Activated CD4-positive, alpha-beta memory T cell treated with anti-CD3 and anti-CD28 coated beads for 36 hours (primary cell): Measurements from ENCODE around the gene PCNT. TPM values are rescaled to one million over a fixed set of nuclear protein-coding genes. Genes with fewer than 3 reads are reported as not detected.

ENCODE experiments used
- CTCF ChIA-PET: fragments of 350-600 bp; sonication (Branson Sonifier 250); formaldehyde crosslinking; loops from one replicate; lab custom pipeline; 2021; ENCODE audit warnings: antibody characterized with exemption, inconsistent platforms; lab: Charles Lee
- POLR2A ChIA-PET: fragments of 350-600 bp; sonication (Branson Sonifier 250); formaldehyde crosslinking; loops from one replicate; lab custom pipeline; 2021; ENCODE audit warnings: antibody characterized with exemption; lab: Charles Lee
- DNase-seq: peaks from one replicate; pipeline ENCODE4 v3.0.0-alpha.2; 2020
- H3K27ac Mint-ChIP-seq: one replicate; pipeline ENCODE4 v1.8.0; 2021; ENCODE audit warnings: mixed read lengths
- H3K27me3 Mint-ChIP-seq: one replicate; pipeline ENCODE4 v1.8.0; 2021; ENCODE audit warnings: mixed read lengths
- H3K36me3 Mint-ChIP-seq: one replicate; pipeline ENCODE4 v1.8.0; 2021; ENCODE audit warnings: mixed read lengths
- H3K4me1 Mint-ChIP-seq: one replicate; pipeline ENCODE4 v1.8.0; 2021; ENCODE audit warnings: low read depth, mixed read lengths
- H3K4me3 Mint-ChIP-seq: one replicate; pipeline ENCODE4 v1.8.0; 2021; ENCODE audit warnings: mild to moderate bottlenecking, mixed read lengths
- H3K9me3 Mint-ChIP-seq: one replicate; pipeline ENCODE4 v1.8.0; 2021; ENCODE audit warnings: mixed read lengths
- intact Hi-C: fragments of 100-400 bp; cut with micrococcal nuclease; formaldehyde crosslinking; loops from one replicate; pipeline ENCODE4 v1.15.1; 2023
- total RNA-seq, 2 experiments: library from RNA; stranded (reverse); gene quantifications; one replicate each; pipeline ENCODE4 v1.2.3, GENCODE V29; 2021

Gene PCNT
- total RNA-seq, 2 experiments from 2014 or later = 48.5 to 50.6 TPM

- peak; percentile 61 for DNase-seq
- CTCF ChIA-PET = interaction anchor here (0.8 to 1.7 kb wide), 6 partner anchors 28 to 182 kb away, joined by 3 to 8 read pairs (median 3); partner anchors contain the start of genes MCM3AP and YBEY
- peak overlapping the region; percentile 74 for H3K27ac Mint-ChIP-seq
- peak overlapping the region; percentile 84 for H3K4me3 Mint-ChIP-seq
- intact Hi-C loops = loop anchor here (2.0 kb wide), 2 partner anchors 96 to 182 kb away; partner anchors contain the start of gene LSS
- no peaks in the 10 kb centered on the region for H3K27me3 Mint-ChIP-seq
- POLR2A ChIA-PET = interaction anchor here (1.1 kb wide), 1 partner anchor 30 kb away, joined by 3 read pairs; no protein-coding TSS in a partner anchor
- H3K9me3 Mint-ChIP-seq = no peaks in the 10 kb centered on the region
- peaks cover 44% of the 10 kb centered on the region for H3K36me3 Mint-ChIP-seq
- H3K4me1 Mint-ChIP-seq = peaks cover 29% of the 10 kb centered on the region
These were observed 1.3 kb downstream of the PCNT start for GRCh38 chr21:46325073-46325912.

GRCh38 chr21:46326110-46326703 is 2.3 kb downstream of the PCNT start:
- H3K27ac Mint-ChIP-seq = no peak overlapping the region

GRCh38 chr21:46327711-46328110 is 3.8 kb downstream of the PCNT start:
- Mint-ChIP-seq H3K36me3 (peaks cover 26% of the 10 kb centered on the region), H3K27me3 (no peaks in the 10 kb centered on the region), H3K4me3 (no peak overlapping the region), H3K4me1 (peaks cover 11% of the 10 kb centered on the region), H3K9me3 (no peaks in the 10 kb centered on the region), H3K27ac (no peak overlapping the region)
- POLR2A ChIA-PET = no interaction called here
- intact Hi-C loops = no loop called here
- CTCF ChIA-PET = no interaction called here
- no peak for DNase-seq

More at GRCh38 chr21:46326110-46326703, 2.3 kb downstream of the PCNT start:
- peaks cover 21% of the 10 kb centered on the region for H3K4me1 Mint-ChIP-seq
- POLR2A ChIA-PET = interaction anchor here (1.1 kb wide), 1 partner anchor 31 kb away, joined by 3 read pairs; no protein-coding TSS in a partner anchor
- DNase-seq = no peak
- H3K4me3 Mint-ChIP-seq = no peak overlapping the region
- CTCF ChIA-PET = interaction anchor here (0.9 to 1.7 kb wide), 4 partner anchors 29 to 183 kb away, joined by 3 to 8 read pairs (median 4); partner anchors contain the start of genes MCM3AP and YBEY
- intact Hi-C loops = no loop called here
- H3K9me3 Mint-ChIP-seq = no peaks in the 10 kb centered on the region
- no peaks in the 10 kb centered on the region for H3K27me3 Mint-ChIP-seq
- peaks cover 39% of the 10 kb centered on the region for H3K36me3 Mint-ChIP-seq

- no peaks in the 10 kb centered on the region for H3K27me3 Mint-ChIP-seq
- no peak overlapping the region for H3K4me3 Mint-ChIP-seq
- ChIA-PET POLR2A (no interaction called here), CTCF (interaction anchor here (0.6 kb wide), 1 partner anchor 361 kb away, joined by 3 read pairs; no protein-coding TSS in a partner anchor)
- peaks cover 22% of the 10 kb centered on the region for H3K36me3 Mint-ChIP-seq
- DNase-seq = no peak
- H3K4me1 Mint-ChIP-seq = peaks cover 11% of the 10 kb centered on the region
- H3K27ac Mint-ChIP-seq = no peak overlapping the region
- intact Hi-C loops = no loop called here
- no peaks in the 10 kb centered on the region for H3K9me3 Mint-ChIP-seq
These were observed 4.2 kb downstream of the PCNT start for GRCh38 chr21:46328151-46328550.

- peaks cover 19% of the 10 kb centered on the region for H3K36me3 Mint-ChIP-seq
- ChIA-PET CTCF (no interaction called here), POLR2A (no interaction called here)
- H3K9me3 Mint-ChIP-seq = no peaks in the 10 kb centered on the region
- no peaks in the 10 kb centered on the region for H3K27me3 Mint-ChIP-seq
- H3K4me1 Mint-ChIP-seq = peaks cover 11% of the 10 kb centered on the region
- no peak overlapping the region for H3K4me3 Mint-ChIP-seq
- no peak for DNase-seq
- no peak overlapping the region for H3K27ac Mint-ChIP-seq
- intact Hi-C loops = no loop called here
These were observed 5.8 kb downstream of the PCNT start for GRCh38 chr21:46329796-46330195.

GRCh38 chr21:46334351-46335140 is 10.6 kb downstream of the PCNT start:
- Mint-ChIP-seq H3K27me3 (no peaks in the 10 kb centered on the region), H3K36me3 (peaks cover 32% of the 10 kb centered on the region), H3K27ac (no peak overlapping the region), H3K4me1 (no peaks in the 10 kb centered on the region), H3K4me3 (no peak overlapping the region), H3K9me3 (no peaks in the 10 kb centered on the region)
- CTCF ChIA-PET = no interaction called here
- POLR2A ChIA-PET = no interaction called here
- intact Hi-C loops = no loop called here
- no peak for DNase-seq

GRCh38 chr21:46336603-46337002 is 12.6 kb downstream of the PCNT start:
- Mint-ChIP-seq H3K36me3 (peaks cover 38% of the 10 kb centered on the region), H3K27ac (no peak overlapping the region)
- POLR2A ChIA-PET = no interaction called here

GRCh38 chr21:46340998-46341397 is 17.0 kb downstream of the PCNT start:
- Mint-ChIP-seq H3K27ac (no peak overlapping the region), H3K4me1 (no peaks in the 10 kb centered on the region), H3K27me3 (no peaks in the 10 kb centered on the region), H3K4me3 (no peak overlapping the region), H3K36me3 (peaks cover 33% of the 10 kb centered on the region), H3K9me3 (no peaks in the 10 kb centered on the region)
- CTCF ChIA-PET = no interaction called here
- intact Hi-C loops = no loop called here
- no peak for DNase-seq
- POLR2A ChIA-PET = no interaction called here

More at GRCh38 chr21:46336603-46337002, 12.6 kb downstream of the PCNT start:
- intact Hi-C loops = no loop called here
- CTCF ChIA-PET = no interaction called here
- Mint-ChIP-seq H3K4me3 (no peak overlapping the region), H3K27me3 (no peaks in the 10 kb centered on the region), H3K9me3 (no peaks in the 10 kb centered on the region), H3K4me1 (no peaks in the 10 kb centered on the region)
- no peak for DNase-seq

- DNase-seq = no peak
- no peaks in the 10 kb centered on the region for H3K9me3 Mint-ChIP-seq
- no peaks in the 10 kb centered on the region for H3K27me3 Mint-ChIP-seq
- H3K36me3 Mint-ChIP-seq = peaks cover 33% of the 10 kb centered on the region
- intact Hi-C loops = no loop called here
- POLR2A ChIA-PET = no interaction called here
- no peak overlapping the region for H3K4me3 Mint-ChIP-seq
- H3K4me1 Mint-ChIP-seq = no peaks in the 10 kb centered on the region
- H3K27ac Mint-ChIP-seq = no peak overlapping the region
- CTCF ChIA-PET = no interaction called here
These were observed 20.4 kb downstream of the PCNT start for GRCh38 chr21:46344219-46344915.

- Mint-ChIP-seq H3K4me1 (no peaks in the 10 kb centered on the region), H3K4me3 (no peak overlapping the region)
These were observed 21.9 kb downstream of the PCNT start for GRCh38 chr21:46345861-46346260.

GRCh38 chr21:46346296-46347202 is 22.6 kb downstream of the PCNT start:
- peaks cover 36% of the 10 kb centered on the region for H3K36me3 Mint-ChIP-seq
- POLR2A ChIA-PET = no interaction called here

More at GRCh38 chr21:46345861-46346260, 21.9 kb downstream of the PCNT start:
- POLR2A ChIA-PET = no interaction called here
- CTCF ChIA-PET = no interaction called here
- no peaks in the 10 kb centered on the region for H3K27me3 Mint-ChIP-seq
- DNase-seq = no peak
- no peak overlapping the region for H3K27ac Mint-ChIP-seq
- peaks cover 30% of the 10 kb centered on the region for H3K36me3 Mint-ChIP-seq
- intact Hi-C loops = no loop called here
- H3K9me3 Mint-ChIP-seq = no peaks in the 10 kb centered on the region

More at GRCh38 chr21:46346296-46347202, 22.6 kb downstream of the PCNT start:
- CTCF ChIA-PET = no interaction called here
- H3K27me3 Mint-ChIP-seq = no peaks in the 10 kb centered on the region
- no peak overlapping the region for H3K4me3 Mint-ChIP-seq
- no peaks in the 10 kb centered on the region for H3K9me3 Mint-ChIP-seq
- DNase-seq = no peak
- intact Hi-C loops = no loop called here
- H3K27ac Mint-ChIP-seq = no peak overlapping the region
- H3K4me1 Mint-ChIP-seq = no peaks in the 10 kb centered on the region
